ENCODE measurements around the gene KIF13A.
"Not testable (repeated sequence)": the region's sequence is repeated elsewhere in the genome, so short reads cannot be mapped to it uniquely, and the experiment has no call there.

GRCh38 chr6:17911656-17912055, 75.8 kb downstream of the KIF13A start:
- TF ChIP-seq CTCF (IDR thresholded peaks at IDR 0.05; ENCODE audit: low read depth, low read length, missing input control); NR2F2 (IDR thresholded peaks at IDR 0.05); JUND (IDR thresholded peaks at IDR 0.05); YY1 (IDR thresholded peaks at IDR 0.05); GABPA (IDR thresholded peaks at IDR 0.05 in 1 of 2, conservative IDR thresholded peaks at IDR 0.05 in 1 of 2); EGR1 (IDR thresholded peaks at IDR 0.05; ENCODE audit: low read depth in 2 of 2); ATF3 (IDR thresholded peaks at IDR 0.05): not testable (repeated sequence)
